Measurements from ENCODE around the gene DENND5A. TPM values are rescaled to one million over a fixed set of nuclear protein-coding genes. Genes with fewer than 3 reads are reported as not detected.
"Not testable (repeated sequence)": the region's sequence is repeated elsewhere in the genome, so short reads cannot be mapped to it uniquely, and the experiment has no call there.

DENND5A gene
- total RNA-seq, 1 donor from 2014 or later: 59.5 TPM

- TF ChIP-seq CTCF (IDR thresholded peaks at IDR 0.05; ENCODE audit: unreplicated experiment): no peak
- H3K36me3 Mint-ChIP-seq (ENCODE audit: low read depth, unreplicated experiment): peaks cover 19% of the 10 kb centered on the region
- DNase-seq (ENCODE audit: low spot score): no peak
- H3K27ac Mint-ChIP-seq (ENCODE audit: unreplicated experiment): no peak overlapping the region
- no peaks in the 10 kb centered on the region for H3K4me1 Mint-ChIP-seq (ENCODE audit: unreplicated experiment)
- H3K9me3 Mint-ChIP-seq (ENCODE audit: unreplicated experiment): peaks cover 4% of the 10 kb centered on the region
- H3K27me3 Mint-ChIP-seq (ENCODE audit: unreplicated experiment): no peaks in the 10 kb centered on the region
- no peak overlapping the region for H3K4me3 Mint-ChIP-seq (ENCODE audit: unreplicated experiment)
These were observed 155.1 kb downstream of the DENND5A start for GRCh38 chr11:9109858-9110731.

- DNase-seq (ENCODE audit: low spot score): no peak
- Mint-ChIP-seq H3K4me1 (ENCODE audit: unreplicated experiment) (no peaks in the 10 kb centered on the region), H3K27ac (ENCODE audit: unreplicated experiment) (no peak overlapping the region), H3K9me3 (ENCODE audit: unreplicated experiment) (no peaks in the 10 kb centered on the region), H3K36me3 (ENCODE audit: low read depth, unreplicated experiment) (no peaks in the 10 kb centered on the region), H3K27me3 (ENCODE audit: unreplicated experiment) (peaks cover 2% of the 10 kb centered on the region), H3K4me3 (ENCODE audit: unreplicated experiment) (no peak overlapping the region)
- TF ChIP-seq CTCF (IDR thresholded peaks at IDR 0.05; ENCODE audit: unreplicated experiment): no peak
These were observed 160.6 kb downstream of the DENND5A start for GRCh38 chr11:9104580-9104979.

GRCh38 chr11:9103542-9104276 is 161.4 kb downstream of the DENND5A start:
- H3K27ac Mint-ChIP-seq (ENCODE audit: unreplicated experiment): no peak overlapping the region
- H3K4me3 Mint-ChIP-seq (ENCODE audit: unreplicated experiment): no peak overlapping the region
- peaks cover 2% of the 10 kb centered on the region for H3K27me3 Mint-ChIP-seq (ENCODE audit: unreplicated experiment)
- TF ChIP-seq CTCF (IDR thresholded peaks at IDR 0.05; ENCODE audit: unreplicated experiment): no peak
- no peak for DNase-seq (ENCODE audit: low spot score)
- H3K4me1 Mint-ChIP-seq (ENCODE audit: unreplicated experiment): no peaks in the 10 kb centered on the region
- no peaks in the 10 kb centered on the region for H3K36me3 Mint-ChIP-seq (ENCODE audit: low read depth, unreplicated experiment)
- H3K9me3 Mint-ChIP-seq (ENCODE audit: unreplicated experiment): no peaks in the 10 kb centered on the region

GRCh38 chr11:9099617-9100016 is 165.5 kb downstream of the DENND5A start:
- Mint-ChIP-seq H3K4me1 (ENCODE audit: unreplicated experiment) (no peaks in the 10 kb centered on the region), H3K9me3 (ENCODE audit: unreplicated experiment) (no peaks in the 10 kb centered on the region), H3K4me3 (ENCODE audit: unreplicated experiment) (no peak overlapping the region), H3K27ac (ENCODE audit: unreplicated experiment) (no peak overlapping the region), H3K27me3 (ENCODE audit: unreplicated experiment) (peaks cover 2% of the 10 kb centered on the region), H3K36me3 (ENCODE audit: low read depth, unreplicated experiment) (no peaks in the 10 kb centered on the region)
- no peak for DNase-seq (ENCODE audit: low spot score)
- TF ChIP-seq CTCF (IDR thresholded peaks at IDR 0.05; ENCODE audit: unreplicated experiment): no peak

- not testable (repeated sequence) for H3K4me3 Mint-ChIP-seq (ENCODE audit: unreplicated experiment); DNase-seq (ENCODE audit: low spot score); H3K9me3 Mint-ChIP-seq (ENCODE audit: unreplicated experiment); H3K27me3 Mint-ChIP-seq (ENCODE audit: unreplicated experiment); H3K36me3 Mint-ChIP-seq (ENCODE audit: low read depth, unreplicated experiment); H3K27ac Mint-ChIP-seq (ENCODE audit: unreplicated experiment); H3K4me1 Mint-ChIP-seq (ENCODE audit: unreplicated experiment)
These were observed 166.7 kb downstream of the DENND5A start for GRCh38 chr11:9098455-9098854.

GRCh38 chr11:9097186-9097943 is 167.8 kb downstream of the DENND5A start:
- not testable (repeated sequence) for H3K27ac Mint-ChIP-seq (ENCODE audit: unreplicated experiment); H3K9me3 Mint-ChIP-seq (ENCODE audit: unreplicated experiment); H3K36me3 Mint-ChIP-seq (ENCODE audit: low read depth, unreplicated experiment); DNase-seq (ENCODE audit: low spot score); H3K4me3 Mint-ChIP-seq (ENCODE audit: unreplicated experiment); H3K4me1 Mint-ChIP-seq (ENCODE audit: unreplicated experiment); H3K27me3 Mint-ChIP-seq (ENCODE audit: unreplicated experiment)

Measured in endothelial cell (in vitro differentiated cells).